Measurements from ENCODE around the gene EFNA4. TPM values are rescaled to one million over a fixed set of nuclear protein-coding genes. Genes with fewer than 3 reads are reported as not detected.

Gene EFNA4
- polyA plus RNA-seq, 1 donor (not counting 4 experiments of a cell fraction or from before 2014, with no cell fraction given) = 7.6 TPM

DNA sequence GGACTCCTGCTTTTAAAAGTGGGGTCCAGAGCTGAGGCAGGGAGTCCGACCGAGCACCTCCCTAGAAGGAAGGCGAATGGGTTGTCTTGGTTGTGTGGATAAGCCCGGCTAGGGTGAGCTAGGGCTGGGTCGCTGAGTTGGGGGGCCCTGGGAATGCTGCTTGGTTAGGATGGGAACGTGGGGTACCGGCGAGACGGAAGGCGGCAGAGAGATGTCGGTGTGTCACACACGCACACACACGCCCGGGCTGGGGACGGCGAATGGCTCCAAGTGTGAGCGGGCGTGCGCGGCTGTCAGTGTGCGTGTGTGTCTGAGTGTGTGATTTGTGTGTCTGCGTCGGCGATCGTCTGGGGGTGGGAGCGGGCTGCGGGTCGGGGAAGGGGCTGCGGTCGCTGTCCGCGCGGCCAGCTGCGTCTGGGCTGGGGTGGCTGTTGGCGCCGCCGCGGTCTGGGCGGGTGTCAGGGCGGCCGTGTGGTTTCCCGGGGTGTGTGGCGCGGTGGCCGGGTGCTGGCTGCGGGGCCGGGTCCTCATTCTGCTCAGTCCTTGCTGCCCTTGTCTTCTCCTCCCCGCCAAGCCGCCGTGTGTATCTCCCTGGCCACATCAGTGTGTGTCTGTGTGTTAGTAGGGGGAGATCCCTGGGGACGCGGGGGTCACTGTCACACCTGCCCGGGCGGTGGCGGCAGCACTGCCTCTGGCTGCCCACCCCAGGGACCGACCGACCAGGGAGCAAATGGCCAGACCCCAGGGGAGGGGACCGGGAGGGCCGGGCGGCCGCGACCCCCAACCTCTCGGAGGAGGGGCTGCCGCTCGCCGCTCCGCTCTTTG, 16.2 kb downstream of the EFNA4 start:
- Histone ChIP-seq H3K4me2 (ENCODE audit: control insufficient read depth, extremely low read depth, insufficient read depth, low read depth, low read length) (peak overlapping the region; percentile 78), H4K20me1 (ENCODE audit: control insufficient read depth, extremely low read depth, insufficient read depth, low read length) (no peaks in the 10 kb centered on the region)

DNA sequence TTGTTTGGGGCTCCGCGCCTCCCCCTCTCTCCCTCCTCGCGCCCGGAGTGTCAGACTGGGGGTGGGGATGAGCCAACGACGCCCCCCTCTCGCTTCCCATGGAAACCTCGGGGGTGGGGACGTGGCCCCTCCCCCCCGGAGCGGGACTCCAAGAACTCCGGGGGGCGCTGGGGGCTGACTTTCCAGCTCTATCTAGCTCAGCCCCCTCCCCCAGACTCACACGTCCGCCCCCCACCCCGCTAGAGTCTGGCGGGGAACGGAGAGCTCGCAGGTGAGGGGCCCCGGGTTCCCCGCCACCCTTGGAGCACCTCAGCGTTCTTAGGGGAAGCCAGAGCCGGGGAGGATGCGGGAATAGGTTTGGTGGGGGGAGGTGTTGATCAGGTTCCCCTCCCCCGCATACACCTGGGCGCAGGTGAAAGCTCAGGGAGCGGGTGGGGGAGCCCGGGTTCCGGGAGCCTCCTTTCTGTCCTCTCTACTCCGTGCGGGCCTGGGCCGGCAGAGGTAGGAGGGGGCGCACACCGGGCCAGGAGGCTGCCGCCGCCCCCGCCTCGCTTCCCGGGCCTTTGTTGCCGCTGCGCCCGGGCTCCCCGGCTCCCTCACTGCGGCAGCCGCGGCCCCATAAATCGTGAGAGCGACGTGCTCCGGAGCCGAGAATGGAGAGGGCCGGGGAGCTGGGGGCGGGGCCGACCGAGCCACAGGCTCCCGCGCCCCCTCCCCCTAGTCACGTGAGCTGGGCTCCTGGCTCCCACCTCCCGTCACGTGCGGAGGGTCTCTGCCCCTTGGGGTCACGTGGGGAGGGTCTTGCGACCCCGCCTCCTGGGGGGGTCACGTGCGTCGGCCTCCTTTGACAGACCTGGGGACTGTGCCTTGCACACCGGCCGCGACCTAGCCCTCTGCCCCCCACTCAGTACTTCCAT, 17.0 kb downstream of the EFNA4 start:
- Histone ChIP-seq H3K27me3 (ENCODE audit: control insufficient read depth, extremely low read depth, insufficient read depth, low read length) (peaks cover 38% of the 10 kb centered on the region), H3K9me1 (ENCODE audit: control insufficient read depth, extremely low read depth, insufficient read depth, low read length) (no peaks in the 10 kb centered on the region), H3K79me2 (ENCODE audit: control insufficient read depth, insufficient read depth, low read length) (no peaks in the 10 kb centered on the region), H3K4me1 (ENCODE audit: control insufficient read depth, extremely low read depth, insufficient read depth, low read length) (peaks cover 56% of the 10 kb centered on the region), H3K4me2 (ENCODE audit: control insufficient read depth, extremely low read depth, insufficient read depth, low read depth, low read length) (peak overlapping the region; percentile 78), H2AFZ (ENCODE audit: control insufficient read depth, low read length) (no peak overlapping the region), H3K9me3 (ENCODE audit: control insufficient read depth, low read depth, low read length) (no peaks in the 10 kb centered on the region), H3K4me3 (ENCODE audit: control insufficient read depth in 2 of 3, extremely low read depth in 1 of 3, insufficient read depth in 2 of 3, low read depth in 1 of 3, low read length in 3 of 3) (peak overlapping the region; percentile 51 to 69 (median 64)), H3K9ac (ENCODE audit: control insufficient read depth, extremely low read depth, insufficient read depth, low read length) (peak overlapping the region; percentile 20), H3K36me3 (ENCODE audit: control insufficient read depth in 2 of 2, extremely low read depth in 1 of 2, insufficient read depth in 2 of 2, low read length in 2 of 2) (no peaks in the 10 kb centered on the region), H3K27ac (ENCODE audit: control insufficient read depth, insufficient read depth, low read length) (no peak overlapping the region), H4K20me1 (ENCODE audit: control insufficient read depth, extremely low read depth, insufficient read depth, low read length) (no peaks in the 10 kb centered on the region)
- DNase-seq (ENCODE audit: low read depth, low spot score) = no peak
- no peak for FAIRE-seq
- dilution Hi-C loops (cut with MboI; ENCODE audit: extremely low pct_ligation_motif_present, low sequenced_read_pairs) = no loop called here
- TF ChIP-seq, protein P1, sequence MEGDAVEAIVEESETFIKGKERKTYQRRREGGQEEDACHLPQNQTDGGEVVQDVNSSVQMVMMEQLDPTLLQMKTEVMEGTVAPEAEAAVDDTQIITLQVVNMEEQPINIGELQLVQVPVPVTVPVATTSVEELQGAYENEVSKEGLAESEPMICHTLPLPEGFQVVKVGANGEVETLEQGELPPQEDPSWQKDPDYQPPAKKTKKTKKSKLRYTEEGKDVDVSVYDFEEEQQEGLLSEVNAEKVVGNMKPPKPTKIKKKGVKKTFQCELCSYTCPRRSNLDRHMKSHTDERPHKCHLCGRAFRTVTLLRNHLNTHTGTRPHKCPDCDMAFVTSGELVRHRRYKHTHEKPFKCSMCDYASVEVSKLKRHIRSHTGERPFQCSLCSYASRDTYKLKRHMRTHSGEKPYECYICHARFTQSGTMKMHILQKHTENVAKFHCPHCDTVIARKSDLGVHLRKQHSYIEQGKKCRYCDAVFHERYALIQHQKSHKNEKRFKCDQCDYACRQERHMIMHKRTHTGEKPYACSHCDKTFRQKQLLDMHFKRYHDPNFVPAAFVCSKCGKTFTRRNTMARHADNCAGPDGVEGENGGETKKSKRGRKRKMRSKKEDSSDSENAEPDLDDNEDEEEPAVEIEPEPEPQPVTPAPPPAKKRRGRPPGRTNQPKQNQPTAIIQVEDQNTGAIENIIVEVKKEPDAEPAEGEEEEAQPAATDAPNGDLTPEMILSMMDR (optimal IDR thresholded peaks at IDR 0.05 in 1 of 3, IDR thresholded peaks at IDR 0.05 in 1 of 3, conservative IDR thresholded peaks at IDR 0.05 in 1 of 3; ENCODE audit: extremely low read depth in 1 of 3, insufficient read depth in 2 of 3, low read length in 3 of 3) = no peak
- TF ChIP-seq EZH2 (IDR thresholded peaks at IDR 0.05; ENCODE audit: low read length) = no peak

More for the DNA sequence above, 16.2 kb downstream of the EFNA4 start:
- Histone ChIP-seq H3K36me3 (ENCODE audit: control insufficient read depth in 2 of 2, extremely low read depth in 1 of 2, insufficient read depth in 2 of 2, low read length in 2 of 2) (no peaks in the 10 kb centered on the region), H3K9me1 (ENCODE audit: control insufficient read depth, extremely low read depth, insufficient read depth, low read length) (no peaks in the 10 kb centered on the region), H2AFZ (ENCODE audit: control insufficient read depth, low read length) (no peak overlapping the region), H3K4me3 (ENCODE audit: control insufficient read depth in 2 of 3, extremely low read depth in 1 of 3, insufficient read depth in 2 of 3, low read depth in 1 of 3, low read length in 3 of 3) (peak overlapping the region; percentile 51 to 69 (median 64)), H3K27ac (ENCODE audit: control insufficient read depth, insufficient read depth, low read length) (no peak overlapping the region), H3K4me1 (ENCODE audit: control insufficient read depth, extremely low read depth, insufficient read depth, low read length) (peaks cover 54% of the 10 kb centered on the region), H3K79me2 (ENCODE audit: control insufficient read depth, insufficient read depth, low read length) (no peaks in the 10 kb centered on the region), H3K9ac (ENCODE audit: control insufficient read depth, extremely low read depth, insufficient read depth, low read length) (peak overlapping the region; percentile 41), H3K9me3 (ENCODE audit: control insufficient read depth, low read depth, low read length) (no peaks in the 10 kb centered on the region), H3K27me3 (ENCODE audit: control insufficient read depth, extremely low read depth, insufficient read depth, low read length) (peaks cover 38% of the 10 kb centered on the region)
- DNase-seq (ENCODE audit: low read depth, low spot score) (no peak), FAIRE-seq (no peak)
- dilution Hi-C loops (cut with MboI; ENCODE audit: extremely low pct_ligation_motif_present, low sequenced_read_pairs) = no loop called here
- TF ChIP-seq EZH2 (IDR thresholded peaks at IDR 0.05; ENCODE audit: low read length) = peak; percentile 86
- TF ChIP-seq, protein P1 (optimal IDR thresholded peaks at IDR 0.05 in 1 of 3, IDR thresholded peaks at IDR 0.05 in 1 of 3, conservative IDR thresholded peaks at IDR 0.05 in 1 of 3; ENCODE audit: extremely low read depth in 1 of 3, insufficient read depth in 2 of 3, low read length in 3 of 3) = no peak

Data from keratinocyte (primary cell).